Loucy (cell line): ENCODE results near the gene CCDC188.

Experiments used
- H2AFZ ChIP-seq: fragments of 200-600 bp; sonication (generic); 2 replicates; pipeline ENCODE4 v1.6.0; 2016; ENCODE audit warnings: antibody characterized with exemption, mild to moderate bottlenecking, low read length, moderate library complexity
- H3F3A ChIP-seq: fragments of 200-600 bp; 2 replicates; pipeline ENCODE4 v1.6.0; 2016; ENCODE audit warnings: antibody characterized with exemption, low read depth, mild to moderate bottlenecking
- H3K27me3 ChIP-seq: fragments of 200-600 bp; sonication (generic); 2 replicates; pipeline ENCODE4 v1.6.1; 2014; ENCODE audit warnings: low read length, mild to moderate bottlenecking; ENCODE audit not compliant: insufficient read depth, poor library complexity, severe bottlenecking
- H3K36me3 ChIP-seq: fragments of 200-600 bp; sonication (generic); 2 replicates; pipeline ENCODE4 v1.6.1; 2016; ENCODE audit warnings: low read length; ENCODE audit not compliant: insufficient read depth
- H3K4me1 ChIP-seq: fragments of 200-600 bp; sonication (generic); 2 replicates; pipeline ENCODE4 v1.5.1; 2014; ENCODE audit warnings: low read length, mild to moderate bottlenecking; ENCODE audit not compliant: insufficient read depth, poor library complexity, severe bottlenecking
- H3K4me2 ChIP-seq: fragments of 200-600 bp; sonication (generic); 2 replicates; pipeline ENCODE4 v1.6.0; 2014; ENCODE audit warnings: antibody characterized with exemption, low read length, low read depth, mild to moderate bottlenecking; ENCODE audit not compliant: poor library complexity, severe bottlenecking
- H3K4me3 ChIP-seq: fragments of 200-600 bp; sonication (generic); 2 replicates; pipeline ENCODE4 v1.5.1; 2014; ENCODE audit warnings: low read length, mild to moderate bottlenecking, mixed read lengths; ENCODE audit not compliant: poor library complexity, severe bottlenecking
- H3K79me2 ChIP-seq: fragments of 200-600 bp; sonication (generic); 2 replicates; pipeline ENCODE4 v1.6.1; 2014; ENCODE audit warnings: low read length; ENCODE audit not compliant: insufficient read depth
- H3K9ac ChIP-seq: fragments of 200-600 bp; sonication (generic); 2 replicates; pipeline ENCODE4 v1.6.0; 2014; ENCODE audit warnings: mild to moderate bottlenecking, low read depth, low read length, moderate library complexity; ENCODE audit not compliant: poor library complexity, severe bottlenecking
- H3K9me2 ChIP-seq: fragments of 200-600 bp; sonication (generic); replicated peaks from 2 replicates; pipeline ENCODE4 v1.6.1; 2016; ENCODE audit warnings: low read depth, low read length, mixed read lengths
- H3K9me3 ChIP-seq: fragments of 200-600 bp; sonication (generic); 2 replicates; pipeline ENCODE4 v1.6.1; 2014; ENCODE audit warnings: mild to moderate bottlenecking, antibody characterized with exemption, low read length, low read depth; ENCODE audit not compliant: insufficient read depth
- H4K20me1 ChIP-seq: fragments of 200-600 bp; sonication (generic); 2 replicates; pipeline ENCODE4 v1.6.0; 2014; ENCODE audit warnings: antibody characterized with exemption, low read length, mild to moderate bottlenecking; ENCODE audit not compliant: insufficient read depth, poor library complexity, severe bottlenecking
- CTCF ChIP-seq: fragments of 200-600 bp; sonication (generic); conservative IDR thresholded peaks from 2 replicates; pipeline ENCODE4 v1.5.1; 2014; ENCODE audit warnings: mild to moderate bottlenecking, antibody characterized with exemption, low read length
- EZH2phosphoT487 ChIP-seq: fragments of 200-600 bp; IDR thresholded peaks from 2 replicates; pipeline ENCODE4 v1.6.1; 2018; ENCODE audit warnings: antibody characterized with exemption, mild to moderate bottlenecking, moderate library complexity, borderline replicate concordance

The CCDC188 gene

DNA sequence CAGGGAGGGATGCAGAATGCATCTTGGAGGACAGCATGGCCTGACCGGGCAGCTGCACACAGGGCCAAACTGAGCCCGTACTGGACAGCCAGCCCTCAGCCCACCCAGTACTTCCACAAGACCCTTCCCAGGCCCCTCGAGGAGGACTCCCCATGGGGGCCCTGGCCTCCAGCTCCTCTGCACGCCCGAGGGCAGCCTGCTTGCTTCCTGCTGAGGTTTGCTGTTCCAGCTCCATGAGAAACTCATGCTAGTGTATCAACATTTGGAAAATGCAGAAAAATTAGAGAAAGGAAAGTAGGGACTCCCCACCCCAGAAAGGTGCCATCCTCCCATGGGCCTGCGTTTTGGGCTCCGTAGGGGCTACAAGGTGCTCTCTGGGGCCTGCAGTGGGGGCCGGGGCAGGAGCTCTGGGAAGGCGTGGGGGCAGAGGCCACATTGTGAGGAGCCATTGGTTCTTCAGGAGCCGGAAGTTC lies 21.3 kb upstream of the CCDC188 start:
- Histone ChIP-seq H2AFZ (no peak overlapping the region), H4K20me1 (no peaks in the 10 kb centered on the region), H3K9ac (no peak overlapping the region), H3K27me3 (no peaks in the 10 kb centered on the region), H3K4me2 (no peak overlapping the region), H3K9me2 (no peaks in the 10 kb centered on the region), H3K4me3 (no peak overlapping the region), H3K4me1 (peaks cover 17% of the 10 kb centered on the region), H3K79me2 (no peaks in the 10 kb centered on the region), H3K36me3 (no peaks in the 10 kb centered on the region), H3K9me3 (no peaks in the 10 kb centered on the region), H3F3A (no peaks in the 10 kb centered on the region)
- TF ChIP-seq CTCF = no peak
- no peak for TF ChIP-seq EZH2phosphoT487

DNA sequence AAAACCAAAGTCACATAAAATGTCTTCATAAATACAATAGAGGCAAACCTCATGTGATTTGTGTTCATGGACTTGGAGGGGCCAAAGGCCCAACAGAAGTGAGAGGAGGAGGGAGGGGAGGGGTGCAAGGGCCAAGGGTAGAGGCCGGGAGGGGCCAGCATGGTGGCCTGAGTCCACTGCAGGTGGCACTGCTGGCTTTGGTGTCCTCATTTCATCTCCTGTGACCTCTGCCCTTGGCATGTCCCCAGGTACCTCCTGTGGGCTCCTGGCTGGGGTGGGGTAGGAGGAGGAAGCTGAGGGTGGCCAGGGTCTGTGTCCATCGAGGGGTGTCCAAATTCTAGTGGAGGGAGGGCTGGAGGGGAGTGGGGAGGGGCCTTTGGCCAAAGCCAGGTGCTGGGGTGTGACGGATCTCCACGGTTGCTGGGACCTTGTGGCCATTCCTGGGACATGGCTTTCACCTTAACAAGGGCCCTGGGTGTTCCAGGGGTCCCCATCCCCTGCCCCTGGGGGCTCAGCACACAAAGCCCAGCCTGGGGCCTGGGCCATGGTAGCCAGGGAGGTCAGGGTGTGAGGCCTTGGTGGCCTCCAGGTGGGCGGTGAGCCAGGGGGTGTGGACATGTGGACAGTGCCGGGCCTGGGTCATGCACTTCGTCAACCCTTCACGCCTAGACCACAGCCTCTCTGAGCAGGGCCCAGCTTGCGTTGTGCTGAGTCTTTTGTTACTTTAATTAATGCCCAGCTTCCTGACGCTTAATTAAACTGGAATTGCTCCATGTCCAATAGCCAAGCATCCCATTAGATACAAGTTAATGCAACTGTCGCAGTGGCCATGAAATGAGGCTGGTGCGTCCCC lies 20.7 kb upstream of the CCDC188 start:
- Histone ChIP-seq H3K9me3 (no peaks in the 10 kb centered on the region), H4K20me1 (no peaks in the 10 kb centered on the region), H3K4me1 (peaks cover 17% of the 10 kb centered on the region), H3K9ac (no peak overlapping the region), H3K9me2 (no peaks in the 10 kb centered on the region), H3F3A (no peaks in the 10 kb centered on the region), H2AFZ (no peak overlapping the region), H3K36me3 (no peaks in the 10 kb centered on the region), H3K4me2 (no peak overlapping the region), H3K27me3 (no peaks in the 10 kb centered on the region), H3K4me3 (no peak overlapping the region), H3K79me2 (no peaks in the 10 kb centered on the region)
- TF ChIP-seq EZH2phosphoT487 (no peak), CTCF (no peak)

- Histone ChIP-seq H3K9me2 (no peaks in the 10 kb centered on the region), H3K9ac (no peak overlapping the region), H3K27me3 (no peaks in the 10 kb centered on the region), H4K20me1 (no peaks in the 10 kb centered on the region), H3K4me2 (no peak overlapping the region), H3K4me1 (peaks cover 14% of the 10 kb centered on the region), H3K79me2 (no peaks in the 10 kb centered on the region), H2AFZ (no peak overlapping the region), H3K36me3 (no peaks in the 10 kb centered on the region), H3K9me3 (no peaks in the 10 kb centered on the region), H3F3A (no peaks in the 10 kb centered on the region), H3K4me3 (no peak overlapping the region)
- TF ChIP-seq CTCF (no peak), EZH2phosphoT487 (no peak)
Measured at GRCh38 chr22:20170170-20170569, 19.3 kb upstream of the CCDC188 start.
